HG03066 (cell line): ENCODE data around the gene HSPA12B.
A peak's percentile ranks its signal among the peaks of the same experiment; 100 is the strongest.

Experiments used
- ATAC-seq: cut with Tn5 transposase; IDR thresholded peaks from one replicate; pipeline ENCODE4 v1.9.1; 2021; ENCODE audit warnings: low read depth; ENCODE audit not compliant: unreplicated experiment

Gene HSPA12B

DNA sequence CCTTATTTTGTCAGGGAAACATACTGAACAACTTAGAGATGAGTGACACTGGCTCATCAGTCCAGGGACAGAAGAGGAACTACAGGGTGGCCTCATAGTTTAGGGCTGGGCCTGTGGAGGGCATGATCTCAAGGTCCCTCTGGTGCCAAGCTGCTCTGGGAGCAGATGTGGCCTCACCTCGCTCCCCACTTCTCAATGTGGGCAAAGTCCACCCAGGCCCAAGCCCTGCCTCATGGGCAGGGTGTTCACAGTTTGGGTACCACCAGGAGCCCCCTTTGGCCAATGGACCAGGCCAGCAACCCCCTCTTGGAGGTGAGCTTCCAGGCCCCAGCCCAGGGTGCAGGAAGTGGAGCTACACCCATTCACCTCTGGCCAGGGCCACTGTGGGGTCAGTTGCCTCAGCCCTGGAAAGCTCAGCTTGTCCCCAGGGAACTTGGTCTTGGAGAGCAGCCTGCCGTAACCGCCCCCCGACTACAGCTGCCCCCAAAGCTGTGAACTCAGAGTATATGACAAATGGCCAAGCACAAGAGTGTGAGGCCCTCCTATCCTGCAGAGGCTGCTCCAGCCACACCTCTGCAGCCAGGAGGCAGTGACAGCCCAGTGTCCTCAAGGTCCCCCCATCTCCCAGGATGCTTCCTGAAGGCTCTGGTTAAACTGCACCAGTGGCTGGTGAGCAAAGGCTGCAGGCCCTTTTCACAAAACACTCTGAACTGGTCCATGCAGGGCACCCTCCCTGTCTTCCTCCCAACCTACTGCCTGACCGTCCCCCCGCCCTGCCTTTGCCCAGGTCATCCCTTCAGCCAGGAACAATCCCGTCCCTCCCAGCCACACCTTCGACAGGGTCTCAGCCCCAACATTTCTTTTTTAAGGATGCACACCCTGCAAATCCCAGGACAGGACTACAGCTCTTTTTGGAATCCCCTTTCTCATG is 31.5 kb downstream of the HSPA12B start:
- no peak for ATAC-seq

DNA sequence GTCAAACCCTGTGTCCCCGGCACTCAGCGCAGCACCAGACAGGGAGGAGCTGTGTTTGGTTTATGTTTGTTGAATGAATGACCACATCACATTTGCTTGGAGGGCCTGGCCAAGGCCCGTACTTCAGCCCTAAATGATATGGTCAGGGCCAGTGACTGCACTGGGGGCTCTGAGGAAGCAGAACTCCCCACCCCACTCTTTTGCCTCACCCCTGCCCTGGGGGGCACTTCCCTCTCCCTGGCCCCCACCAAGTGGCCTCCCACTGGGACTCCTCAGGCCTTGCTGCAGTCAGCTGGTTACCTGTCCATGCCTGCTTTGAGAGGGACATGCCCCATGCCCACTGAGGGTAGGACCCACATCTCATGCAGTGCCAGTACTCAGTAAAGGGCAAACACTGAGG is 32.2 kb downstream of the HSPA12B start:
- ATAC-seq = no peak

DNA sequence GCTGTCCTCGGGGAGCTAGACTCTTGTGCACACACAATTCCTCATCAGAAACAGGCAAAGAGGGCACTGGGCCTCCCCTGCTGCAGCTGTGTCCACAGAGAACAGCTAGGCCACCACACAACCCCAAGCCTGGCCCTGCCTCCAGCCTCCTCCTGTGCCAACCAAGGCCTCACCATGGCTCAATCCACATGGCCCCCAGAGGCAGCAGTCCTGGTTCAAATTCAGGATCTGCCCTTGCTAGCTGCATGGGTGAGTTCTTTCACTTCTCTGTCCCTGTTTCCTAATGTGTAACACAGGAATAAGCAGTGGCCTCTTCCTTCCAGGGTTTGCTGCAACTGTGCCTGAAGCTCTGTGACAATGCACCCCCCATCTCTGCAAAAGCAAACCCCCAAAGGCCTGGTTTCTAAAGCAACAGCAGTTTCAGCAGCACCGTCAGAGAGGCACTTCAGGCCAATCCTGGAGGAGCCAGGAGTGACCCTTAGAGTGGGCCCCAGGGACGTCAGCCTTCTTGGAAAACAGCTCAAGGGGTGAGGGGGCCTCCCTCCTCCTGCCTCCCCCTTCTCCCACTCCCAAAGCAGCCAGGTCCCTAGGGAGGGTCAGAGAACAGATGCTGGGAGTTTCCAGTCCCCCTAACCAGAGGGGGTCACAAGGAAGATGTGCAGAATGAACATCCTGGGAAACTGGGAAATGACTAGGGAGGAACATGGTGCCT is 32.8 kb downstream of the HSPA12B start:
- no peak for ATAC-seq

DNA sequence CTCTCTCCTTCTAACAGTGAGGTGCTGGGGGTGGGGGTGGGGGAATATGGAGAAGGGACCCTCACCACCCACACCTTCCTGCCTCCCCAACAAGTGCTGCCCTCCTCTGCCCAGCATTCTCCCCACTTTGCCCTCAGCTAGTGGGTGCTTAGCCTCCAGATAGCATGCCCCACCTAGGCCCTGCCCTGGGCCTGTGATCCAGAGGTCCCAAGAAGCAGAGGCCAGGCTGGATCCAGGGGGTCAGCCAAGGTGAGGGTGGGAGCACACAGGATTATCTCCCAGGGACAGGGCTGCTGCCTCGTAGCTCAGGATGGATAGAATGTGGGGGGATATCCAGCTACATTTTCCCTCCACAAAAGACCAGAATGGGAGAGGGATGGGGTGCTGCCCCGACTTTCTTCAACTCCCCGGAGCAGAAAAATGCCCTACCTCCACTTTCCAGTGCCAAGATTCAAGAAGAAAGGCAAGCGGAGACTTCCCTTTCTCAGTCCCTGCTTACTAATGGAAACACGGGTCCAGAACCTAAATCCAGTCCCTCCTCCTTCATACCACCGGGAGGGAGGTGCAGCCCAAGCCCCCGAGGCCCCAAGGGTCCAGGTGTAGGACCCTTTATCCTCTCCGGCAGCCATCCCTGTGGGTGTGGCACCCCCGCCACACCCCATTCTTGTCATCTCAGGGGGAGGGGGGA is 34.1 kb downstream of the HSPA12B start:
- ATAC-seq = no peak

DNA sequence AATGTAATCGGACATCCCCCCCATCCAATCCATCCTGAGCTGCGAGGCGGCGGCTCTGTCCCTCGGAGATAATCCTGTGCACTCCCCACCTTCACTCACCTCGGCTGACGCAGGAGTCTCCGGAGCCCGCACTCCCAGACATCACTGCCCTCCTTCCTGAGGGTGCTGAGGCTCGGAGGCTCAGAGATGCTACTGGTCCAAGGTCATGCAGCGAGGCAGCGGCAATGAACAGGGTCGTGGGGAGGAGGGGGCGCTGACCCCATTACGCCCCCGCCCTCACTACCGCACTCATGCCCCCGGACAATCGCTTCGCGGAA is 34.6 kb downstream of the HSPA12B start:
- ATAC-seq = no peak

DNA sequence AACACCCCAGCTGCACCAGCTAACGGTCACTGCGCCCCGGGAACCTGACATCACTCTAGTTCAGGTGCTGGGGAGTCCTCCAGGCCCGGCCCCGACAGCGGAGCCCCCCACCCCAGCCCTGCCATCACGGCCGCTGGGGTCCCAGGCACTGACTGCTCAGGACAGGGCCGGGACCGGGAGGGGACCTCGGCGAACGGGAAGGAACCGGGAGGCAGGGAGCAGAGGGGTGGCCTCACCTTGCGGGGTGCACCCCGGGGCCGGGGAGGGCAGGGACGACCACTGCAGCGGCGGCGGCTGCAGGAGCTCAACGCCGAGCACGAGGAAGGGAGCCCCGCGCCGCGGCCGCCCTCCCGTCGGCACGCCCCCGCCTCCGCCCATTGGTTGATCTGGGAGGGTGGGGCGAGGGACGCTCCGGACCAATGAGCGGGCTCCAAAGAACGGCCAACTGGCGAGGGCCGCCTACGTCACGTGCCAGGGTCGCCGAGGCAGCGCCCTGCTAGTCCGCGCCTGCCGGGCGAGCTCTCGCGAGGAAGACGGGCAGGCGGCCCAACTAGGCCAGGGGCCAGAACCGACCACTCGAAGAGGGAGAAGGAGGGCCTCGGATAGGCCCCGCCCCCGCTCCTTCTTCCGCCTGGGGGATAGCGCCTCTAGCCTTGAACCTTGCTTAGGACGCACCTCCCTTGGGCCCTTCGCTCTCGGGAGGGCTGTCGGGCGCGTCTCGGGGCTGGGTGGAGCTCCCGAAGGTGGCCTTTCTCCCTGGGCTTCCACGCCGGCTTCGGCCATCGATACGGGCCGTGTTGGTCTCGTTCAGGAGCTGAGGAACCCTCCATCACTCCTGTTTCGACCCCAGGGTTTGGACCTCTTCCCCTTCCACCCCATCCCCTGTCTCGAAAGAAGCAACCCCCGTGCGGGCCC is 35.2 kb downstream of the HSPA12B start, which contains the start of gene ADISSP:
Gene ADISSP, minus strand, starts transcription at position 327 of the 915 bp plus-strand sequence. CDS start 7,653 bp downstream, outside the sequence.
- peak; percentile 87 for ATAC-seq

DNA sequence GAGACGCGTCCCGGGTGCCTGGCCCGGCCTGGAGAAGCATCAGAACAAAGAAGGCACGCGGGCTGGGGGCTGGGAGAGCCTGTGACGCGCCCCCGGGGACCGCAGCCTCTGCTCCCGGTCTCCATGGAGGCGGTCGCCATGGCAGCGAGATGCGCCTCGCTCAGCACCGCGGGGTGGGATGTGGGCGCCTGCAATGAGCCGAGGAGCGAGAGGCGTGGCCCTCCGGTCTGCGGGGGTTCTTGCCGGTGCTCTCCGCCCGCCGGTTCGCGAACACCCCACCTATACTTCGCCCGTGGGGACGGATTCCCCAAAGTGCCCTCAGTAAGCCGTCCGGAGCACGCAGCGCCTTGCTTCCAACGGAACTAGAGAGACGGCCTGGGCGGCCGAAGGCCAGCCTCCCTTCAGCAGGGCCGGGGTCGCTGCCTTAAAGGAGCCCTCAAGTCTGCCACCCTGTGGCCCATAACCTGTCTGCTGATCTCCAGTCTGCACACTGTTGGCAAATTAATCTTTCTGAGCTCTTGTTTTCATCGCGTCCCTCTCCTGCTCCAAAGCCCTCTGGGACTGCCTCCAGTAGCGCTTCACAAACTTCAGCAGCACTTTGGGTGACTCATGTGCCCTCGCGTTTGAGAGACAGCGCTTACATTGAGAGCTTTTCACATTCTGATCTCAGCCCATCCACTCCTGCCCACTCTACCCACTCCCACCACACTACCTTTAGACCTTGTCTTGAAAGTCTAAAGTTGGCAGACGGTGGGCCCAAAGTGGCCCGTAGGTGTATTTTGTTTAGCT is 36.1 kb downstream of the HSPA12B start:
- ATAC-seq = peak; percentile 40

DNA sequence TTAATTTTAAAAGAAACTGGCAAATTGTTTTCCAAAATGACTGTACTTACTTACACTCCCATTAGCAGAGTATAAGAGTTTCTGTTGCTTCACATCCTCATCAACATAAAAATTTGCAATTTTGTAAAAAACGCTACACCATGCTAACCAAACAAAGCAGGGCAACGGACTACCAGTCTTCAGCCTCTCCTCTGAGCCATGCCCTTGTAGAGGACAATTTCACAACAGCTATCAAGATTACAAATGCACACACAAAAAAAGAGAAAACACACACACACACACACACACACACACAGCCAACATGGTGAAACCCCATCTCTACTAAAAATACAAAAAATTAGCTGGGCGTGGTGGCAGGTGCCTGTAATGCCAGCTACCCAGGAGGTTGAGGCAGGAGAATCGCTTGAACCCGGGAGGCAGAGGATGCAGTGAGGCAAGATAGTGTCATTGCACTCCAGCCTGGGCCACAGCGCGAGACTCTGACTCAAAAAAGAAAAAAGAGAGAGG is 39.1 kb downstream of the HSPA12B start:
- no peak for ATAC-seq

DNA sequence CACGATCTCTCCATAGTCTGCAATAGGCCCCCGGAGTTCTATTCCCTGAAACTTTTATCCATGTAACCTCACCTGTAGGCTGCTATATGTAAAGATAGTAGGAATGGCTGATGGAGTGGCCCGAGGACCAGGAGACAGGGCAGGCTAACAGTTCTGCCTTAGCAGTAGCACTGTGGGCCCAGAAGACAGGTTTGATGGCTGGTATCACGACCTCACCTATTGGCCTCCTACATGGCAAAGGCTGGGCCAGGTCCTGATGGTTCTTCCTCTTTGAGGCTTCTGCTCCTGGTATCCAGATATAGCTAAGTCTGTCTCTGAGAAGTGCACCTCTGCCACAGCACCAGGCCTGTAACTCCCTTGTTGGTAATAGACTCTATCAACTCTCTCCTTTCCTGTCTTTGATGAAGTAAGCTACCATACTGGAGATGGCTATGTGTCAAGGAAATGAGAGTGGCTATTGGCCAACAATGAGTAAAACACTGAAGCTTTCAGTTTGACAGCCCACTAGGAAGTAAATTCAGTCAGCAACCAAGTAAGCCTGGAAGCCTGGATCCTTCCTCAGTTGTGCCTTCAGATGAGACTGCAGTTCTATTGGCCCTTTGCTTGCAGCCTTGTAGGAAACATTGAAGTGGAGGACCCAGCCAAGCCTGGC is 43.1 kb downstream of the HSPA12B start:
- no peak for ATAC-seq

DNA sequence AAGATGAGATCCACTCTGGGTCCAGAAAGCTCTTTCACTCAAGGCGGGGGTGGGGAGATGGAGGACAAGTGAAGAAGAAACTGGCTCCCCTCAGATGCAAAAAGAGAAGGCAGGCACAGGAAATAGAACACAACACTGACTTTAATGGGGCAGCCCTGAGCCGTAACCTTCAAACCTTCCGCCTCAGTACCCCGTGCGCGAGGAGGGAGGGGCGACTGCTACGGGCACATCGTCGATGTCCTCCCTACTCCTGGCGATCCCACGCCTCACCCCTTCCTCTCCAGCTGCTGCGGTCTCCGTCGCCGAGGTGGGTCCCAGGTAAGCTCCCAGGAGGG is 44.9 kb downstream of the HSPA12B start:
- no peak for ATAC-seq

DNA sequence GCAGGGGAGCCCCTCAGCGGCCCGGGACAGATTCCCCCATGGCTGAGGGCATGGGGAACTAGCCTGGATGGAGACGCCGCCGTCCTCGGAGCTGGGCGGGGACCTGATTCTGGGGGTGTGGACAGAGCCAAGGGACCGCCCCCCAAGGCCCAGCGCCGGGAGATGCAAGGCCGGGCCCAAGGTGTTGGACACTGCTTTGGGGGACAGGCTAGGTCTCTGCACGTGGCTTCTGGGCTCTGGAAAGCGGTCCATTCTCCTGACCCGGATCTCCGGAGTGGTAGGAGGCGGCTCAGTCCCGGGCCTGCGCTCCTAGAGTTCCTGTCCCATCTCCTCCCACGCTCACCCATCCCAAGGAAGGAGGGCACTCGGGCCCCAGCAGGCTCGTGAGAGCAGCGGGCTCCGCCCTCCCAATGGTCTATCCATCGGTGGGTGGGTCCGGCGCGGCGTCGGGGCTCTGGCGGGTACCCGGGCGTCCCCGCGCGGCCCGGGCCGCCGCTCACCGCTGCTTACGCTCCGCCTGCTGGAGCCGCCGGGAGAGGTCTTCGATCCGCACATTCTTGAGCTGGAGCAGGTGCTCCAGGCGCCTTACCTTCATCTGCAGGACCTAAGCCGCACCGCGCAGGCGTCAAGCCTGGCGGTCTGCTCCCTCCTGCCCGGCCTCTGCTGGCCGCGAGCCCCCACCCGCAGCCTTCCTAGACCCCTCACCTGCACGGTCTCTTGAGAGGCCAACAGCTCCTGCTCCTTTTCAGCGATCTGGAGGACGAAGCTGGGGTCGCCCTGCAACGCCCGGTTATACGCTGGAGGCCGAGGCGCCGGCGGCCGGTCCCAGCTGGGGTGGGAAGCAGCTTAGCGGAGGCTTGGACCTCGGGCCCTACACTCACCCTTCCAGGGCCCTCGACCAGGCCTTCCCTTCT is 45.5 kb downstream of the HSPA12B start:
- no peak for ATAC-seq

DNA sequence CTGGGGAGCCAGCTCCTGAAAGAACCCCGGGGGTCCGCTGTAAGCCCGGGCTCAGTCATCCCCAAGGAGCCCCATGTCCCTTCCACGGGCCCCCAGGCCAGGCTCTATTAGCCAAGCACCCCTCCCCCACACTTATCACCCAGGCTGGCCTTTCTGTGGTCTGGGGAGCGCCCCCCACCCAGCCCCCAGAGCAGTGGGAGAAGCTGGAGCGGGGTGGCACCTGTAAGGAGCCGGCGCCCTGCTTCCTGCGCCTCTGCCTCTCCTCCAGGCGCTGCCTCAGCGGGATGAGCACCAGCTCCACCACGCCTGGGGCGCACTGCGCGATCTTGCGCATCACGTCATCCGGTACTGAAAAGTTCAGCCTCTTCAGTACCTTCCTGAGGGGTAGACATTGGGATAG is 46.5 kb downstream of the HSPA12B start:
- no peak for ATAC-seq

DNA sequence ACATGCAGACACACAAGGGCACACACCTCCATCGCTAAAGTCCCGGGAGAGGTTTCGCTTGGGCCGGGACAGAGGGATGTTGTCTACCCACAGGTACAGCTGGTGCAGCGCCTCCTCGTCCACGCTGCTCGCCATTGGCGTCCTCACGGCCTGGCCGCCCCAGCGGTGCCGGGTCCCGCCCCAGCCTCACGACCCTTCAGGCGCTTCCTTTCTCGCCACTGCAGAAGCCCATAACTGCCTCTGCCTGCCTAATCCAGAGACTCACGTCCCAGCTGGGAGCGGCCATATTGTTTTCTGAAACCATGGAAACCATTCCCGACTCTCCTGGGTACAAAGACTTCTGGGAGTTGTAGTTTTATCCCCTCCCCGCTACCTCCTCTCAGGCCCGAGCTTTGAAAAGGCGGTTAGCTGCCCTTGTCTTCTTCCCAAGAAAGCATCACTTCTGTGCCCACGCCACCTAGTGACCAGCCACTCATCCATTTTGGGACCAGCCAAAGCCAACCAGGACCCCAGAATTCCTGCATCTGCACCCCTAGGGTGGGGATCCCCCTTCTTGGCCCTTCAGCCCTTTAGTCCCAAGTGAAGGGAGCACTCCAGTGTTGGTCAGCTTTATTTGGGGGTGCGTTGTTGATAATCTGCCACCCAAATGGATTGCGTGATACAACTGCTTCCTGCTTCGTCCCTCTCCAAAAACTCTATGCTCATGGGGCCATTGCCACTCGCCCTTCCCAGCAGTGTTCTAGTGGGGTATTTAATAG is 48.8 kb downstream of the HSPA12B start, which contains the start of gene SPEF1:
Gene SPEF1, minus strand, starts transcription at position 296 of the 758 bp plus-strand sequence. Its CDS starts 161 bp downstream, at position 135.
- peak; percentile 79 for ATAC-seq

DNA sequence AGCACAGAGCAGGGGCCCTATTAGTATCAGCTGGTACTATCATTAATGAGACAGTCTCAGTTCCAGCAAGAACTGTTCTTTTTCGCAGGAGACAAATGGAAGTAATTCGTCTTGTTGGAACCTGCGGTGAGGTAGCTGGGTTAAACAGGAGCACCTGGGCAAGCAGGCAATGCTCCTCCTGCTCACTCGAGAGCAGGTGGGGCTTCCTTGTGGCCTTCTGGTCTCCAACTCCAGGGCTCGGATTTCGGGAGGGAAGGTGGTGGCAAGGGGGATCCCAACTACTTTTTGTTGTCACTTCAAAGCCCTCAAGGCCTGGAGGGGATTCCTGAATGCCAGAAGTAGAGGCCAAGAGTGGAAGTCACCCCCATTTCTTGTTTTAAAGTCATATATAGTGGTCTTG is 50.1 kb downstream of the HSPA12B start:
- ATAC-seq = no peak

DNA sequence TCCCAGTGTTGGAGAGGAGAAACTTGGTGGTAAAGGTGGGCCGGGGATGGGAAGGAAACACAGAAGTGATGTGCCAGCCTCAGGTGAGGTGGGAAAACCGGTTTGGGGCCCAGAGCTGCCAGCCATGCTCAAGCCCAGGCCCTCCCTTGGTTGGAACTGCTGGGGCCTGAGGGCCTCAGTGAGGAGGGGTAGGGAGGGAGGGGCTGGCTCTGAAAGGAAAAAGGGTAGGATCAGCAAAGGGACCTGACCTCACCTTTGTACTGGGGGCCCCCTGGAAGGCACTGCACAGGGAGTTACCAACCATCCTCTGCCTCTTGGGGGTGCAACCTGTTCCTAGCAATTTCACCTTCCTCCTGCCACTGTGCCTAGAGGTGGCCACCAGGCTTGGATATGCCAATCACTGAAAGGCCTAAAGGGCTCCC is 50.6 kb downstream of the HSPA12B start:
- ATAC-seq = no peak

DNA sequence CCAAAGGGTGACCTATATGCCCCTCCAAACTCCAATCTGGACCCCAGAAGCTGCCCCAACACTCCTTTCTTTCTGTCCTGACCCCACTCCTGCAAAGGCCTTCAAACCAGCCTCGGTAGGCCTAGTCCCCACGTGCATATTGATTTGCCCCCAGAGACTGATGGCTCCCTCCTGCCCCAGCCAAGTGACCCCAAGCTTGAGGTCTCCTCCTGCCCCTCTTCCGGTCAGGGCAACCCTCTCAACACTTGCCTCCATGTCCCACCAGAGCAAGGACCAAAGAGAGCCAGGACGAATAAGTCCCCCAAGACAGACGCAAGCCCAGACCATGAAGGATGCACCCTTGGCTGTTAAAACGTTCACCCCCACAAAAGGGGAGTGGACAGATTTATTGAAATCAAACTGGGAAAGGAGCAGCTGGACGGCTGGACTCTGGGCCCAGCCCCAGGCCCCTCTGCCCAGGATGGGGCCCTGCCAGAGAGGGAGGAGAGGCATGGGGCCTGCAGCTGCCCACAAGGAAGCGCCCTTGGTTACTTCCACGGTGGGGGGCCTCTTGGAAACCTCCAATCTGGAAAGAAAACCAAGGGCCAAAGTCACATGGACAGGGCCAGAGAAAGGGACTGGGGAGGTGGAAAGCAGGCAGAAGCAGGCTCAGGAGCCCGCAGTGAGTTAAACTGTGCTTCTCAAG is 51.2 kb downstream of the HSPA12B start:
- ATAC-seq = no peak
